ENCODE measurements around the gene IMMP2L.

The IMMP2L gene

GRCh38 chr7:110779339-110779738 lies 783.0 kb downstream of the IMMP2L start:
- H3K9ac ChIP-seq (ENCODE audit: low read length) = no peak overlapping the region

DNA sequence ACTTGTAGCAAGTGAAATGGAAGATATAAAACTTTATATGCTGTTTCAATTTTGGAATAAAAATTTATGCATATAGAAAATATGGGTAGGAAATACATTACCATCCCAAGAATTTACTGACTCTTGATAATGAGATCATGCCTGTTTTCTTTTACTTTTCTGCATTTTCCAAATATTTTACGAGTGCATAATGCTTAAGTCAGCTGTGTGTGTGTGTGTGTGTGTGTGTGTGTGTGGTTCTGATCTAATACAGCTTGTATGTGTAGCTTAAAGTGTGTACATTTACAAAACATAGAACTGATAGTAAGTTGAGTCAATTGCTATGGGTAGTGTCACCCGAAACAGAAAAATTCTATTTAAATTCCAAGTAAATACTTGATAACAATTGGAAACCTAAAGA lies 787.2 kb downstream of the IMMP2L start:
- H3K4me3 ChIP-seq (ENCODE audit: low read length) = no peak overlapping the region
- no peak overlapping the region for H3K27ac ChIP-seq (ENCODE audit: low read depth, low read length)
- H3K27me3 ChIP-seq (ENCODE audit: control insufficient read depth, insufficient read depth, low read length) = no peaks in the 10 kb centered on the region
- H3K9ac ChIP-seq (ENCODE audit: low read length) = no peak overlapping the region
- no peaks in the 10 kb centered on the region for H3K4me1 ChIP-seq (ENCODE audit: control insufficient read depth, insufficient read depth, low read length)
- no peaks in the 10 kb centered on the region for H3K36me3 ChIP-seq (ENCODE audit: control insufficient read depth, insufficient read depth, low read length)

More at GRCh38 chr7:110779339-110779738, 783.0 kb downstream of the IMMP2L start:
- H3K27ac ChIP-seq (ENCODE audit: low read depth, low read length) = no peak overlapping the region
- H3K27me3 ChIP-seq (ENCODE audit: control insufficient read depth, insufficient read depth, low read length) = no peaks in the 10 kb centered on the region
- no peaks in the 10 kb centered on the region for H3K4me1 ChIP-seq (ENCODE audit: control insufficient read depth, insufficient read depth, low read length)
- no peak overlapping the region for H3K4me3 ChIP-seq (ENCODE audit: low read length)
- H3K36me3 ChIP-seq (ENCODE audit: control insufficient read depth, insufficient read depth, low read length) = no peaks in the 10 kb centered on the region

- Histone ChIP-seq H3K4me3 (ENCODE audit: low read length) (no peak overlapping the region), H3K4me1 (ENCODE audit: control insufficient read depth, insufficient read depth, low read length) (no peaks in the 10 kb centered on the region)
Measured at GRCh38 chr7:110774071-110774470, 788.2 kb downstream of the IMMP2L start.

DNA sequence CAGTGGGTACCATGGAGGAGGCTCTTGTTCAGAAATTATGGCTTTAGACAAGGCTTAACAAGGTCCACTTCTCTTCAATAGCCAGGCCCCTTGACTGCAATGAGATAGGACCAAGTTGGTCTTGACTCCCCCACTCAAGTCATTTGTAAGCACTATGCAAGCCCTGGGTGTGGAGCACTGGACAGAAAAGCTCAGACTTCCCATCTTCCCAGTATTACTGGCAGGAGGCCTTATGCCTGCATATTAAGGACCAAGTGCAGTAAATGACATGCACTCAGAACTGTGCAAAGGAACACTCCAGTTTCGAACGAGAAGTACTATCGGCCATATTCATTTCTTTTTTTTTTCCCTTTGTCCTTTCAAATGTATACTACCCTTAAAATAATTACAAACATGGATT lies 789.7 kb downstream of the IMMP2L start:
- Histone ChIP-seq H3K27me3 (ENCODE audit: control insufficient read depth, insufficient read depth, low read length) (no peaks in the 10 kb centered on the region), H3K4me3 (ENCODE audit: low read length) (no peak overlapping the region), H3K9ac (ENCODE audit: low read length) (no peak overlapping the region), H3K4me1 (ENCODE audit: control insufficient read depth, insufficient read depth, low read length) (no peaks in the 10 kb centered on the region), H3K27ac (ENCODE audit: low read depth, low read length) (no peak overlapping the region), H3K36me3 (ENCODE audit: control insufficient read depth, insufficient read depth, low read length) (no peaks in the 10 kb centered on the region)

More at GRCh38 chr7:110774071-110774470, 788.2 kb downstream of the IMMP2L start:
- H3K9ac ChIP-seq (ENCODE audit: low read length) = no peak overlapping the region
- no peak overlapping the region for H3K27ac ChIP-seq (ENCODE audit: low read depth, low read length)
- no peaks in the 10 kb centered on the region for H3K27me3 ChIP-seq (ENCODE audit: control insufficient read depth, insufficient read depth, low read length)
- H3K36me3 ChIP-seq (ENCODE audit: control insufficient read depth, insufficient read depth, low read length) = no peaks in the 10 kb centered on the region

DNA sequence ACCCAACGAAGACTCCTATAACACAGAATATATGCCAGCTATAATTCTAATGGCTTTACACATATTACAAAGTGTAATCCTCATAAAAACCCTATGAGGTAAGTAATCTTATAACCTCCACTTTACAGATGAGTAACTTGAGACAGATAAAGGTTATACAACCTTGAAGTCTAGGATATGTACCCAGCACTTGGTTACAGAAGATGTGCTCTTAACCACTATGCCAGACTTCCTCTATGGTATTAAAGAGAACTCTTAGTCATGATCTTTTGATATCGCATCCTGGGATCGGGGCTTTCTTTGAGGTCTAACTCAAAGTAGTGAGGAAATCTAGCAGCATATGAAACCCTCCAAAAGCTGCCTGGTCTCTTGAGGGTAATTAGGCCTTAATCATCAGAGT lies 790.6 kb downstream of the IMMP2L start:
- no peaks in the 10 kb centered on the region for H3K36me3 ChIP-seq (ENCODE audit: control insufficient read depth, insufficient read depth, low read length)
- no peaks in the 10 kb centered on the region for H3K27me3 ChIP-seq (ENCODE audit: control insufficient read depth, insufficient read depth, low read length)
- no peak overlapping the region for H3K4me3 ChIP-seq (ENCODE audit: low read length)
- H3K9ac ChIP-seq (ENCODE audit: low read length) = no peak overlapping the region
- H3K27ac ChIP-seq (ENCODE audit: low read depth, low read length) = no peak overlapping the region
- no peaks in the 10 kb centered on the region for H3K4me1 ChIP-seq (ENCODE audit: control insufficient read depth, insufficient read depth, low read length)

GRCh38 chr7:110767550-110768110 lies 794.7 kb downstream of the IMMP2L start:
- Histone ChIP-seq H3K36me3 (ENCODE audit: control insufficient read depth, insufficient read depth, low read length) (no peaks in the 10 kb centered on the region), H3K27me3 (ENCODE audit: control insufficient read depth, insufficient read depth, low read length) (no peaks in the 10 kb centered on the region), H3K4me1 (ENCODE audit: control insufficient read depth, insufficient read depth, low read length) (no peaks in the 10 kb centered on the region), H3K4me3 (ENCODE audit: low read length) (no peak overlapping the region), H3K9ac (ENCODE audit: low read length) (no peak overlapping the region), H3K27ac (ENCODE audit: low read depth, low read length) (no peak overlapping the region)

- H3K9ac ChIP-seq (ENCODE audit: low read length) = no peak overlapping the region
- no peaks in the 10 kb centered on the region for H3K27me3 ChIP-seq (ENCODE audit: control insufficient read depth, insufficient read depth, low read length)
- H3K27ac ChIP-seq (ENCODE audit: low read depth, low read length) = no peak overlapping the region
- H3K4me3 ChIP-seq (ENCODE audit: low read length) = no peak overlapping the region
- no peaks in the 10 kb centered on the region for H3K36me3 ChIP-seq (ENCODE audit: control insufficient read depth, insufficient read depth, low read length)
- no peaks in the 10 kb centered on the region for H3K4me1 ChIP-seq (ENCODE audit: control insufficient read depth, insufficient read depth, low read length)
Measured at GRCh38 chr7:110766864-110767263, 795.4 kb downstream of the IMMP2L start.

DNA sequence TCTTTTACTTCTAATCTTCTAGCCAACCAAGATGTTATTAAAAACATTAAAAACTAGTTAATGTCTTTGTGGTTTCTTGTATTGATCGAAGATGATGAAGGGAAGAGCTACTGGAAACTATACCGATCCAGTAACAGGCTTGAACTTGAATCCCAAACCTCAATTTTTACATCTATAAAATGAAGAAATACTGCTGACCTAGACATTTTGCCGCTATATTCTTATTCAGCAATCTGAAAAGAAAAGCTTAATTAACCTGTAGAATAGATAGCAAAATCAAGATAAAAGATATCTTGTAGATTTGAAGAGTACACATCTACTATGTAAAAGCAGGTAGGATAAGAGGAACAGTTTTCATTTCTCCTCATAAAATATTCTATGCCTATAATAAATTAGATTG lies 797.4 kb downstream of the IMMP2L start:
- Histone ChIP-seq H3K4me3 (ENCODE audit: low read length) (no peak overlapping the region), H3K27me3 (ENCODE audit: control insufficient read depth, insufficient read depth, low read length) (no peaks in the 10 kb centered on the region)

GRCh38 chr7:110762546-110763225 lies 799.6 kb downstream of the IMMP2L start:
- no peaks in the 10 kb centered on the region for H3K4me1 ChIP-seq (ENCODE audit: control insufficient read depth, insufficient read depth, low read length)
- no peak overlapping the region for H3K9ac ChIP-seq (ENCODE audit: low read length)
- no peak overlapping the region for H3K27ac ChIP-seq (ENCODE audit: low read depth, low read length)
- H3K36me3 ChIP-seq (ENCODE audit: control insufficient read depth, insufficient read depth, low read length) = no peaks in the 10 kb centered on the region
- no peak overlapping the region for H3K4me3 ChIP-seq (ENCODE audit: low read length)
- no peaks in the 10 kb centered on the region for H3K27me3 ChIP-seq (ENCODE audit: control insufficient read depth, insufficient read depth, low read length)

More for the DNA sequence above, 797.4 kb downstream of the IMMP2L start:
- Histone ChIP-seq H3K9ac (ENCODE audit: low read length) (no peak overlapping the region), H3K4me1 (ENCODE audit: control insufficient read depth, insufficient read depth, low read length) (no peaks in the 10 kb centered on the region), H3K36me3 (ENCODE audit: control insufficient read depth, insufficient read depth, low read length) (no peaks in the 10 kb centered on the region), H3K27ac (ENCODE audit: low read depth, low read length) (no peak overlapping the region)

DNA sequence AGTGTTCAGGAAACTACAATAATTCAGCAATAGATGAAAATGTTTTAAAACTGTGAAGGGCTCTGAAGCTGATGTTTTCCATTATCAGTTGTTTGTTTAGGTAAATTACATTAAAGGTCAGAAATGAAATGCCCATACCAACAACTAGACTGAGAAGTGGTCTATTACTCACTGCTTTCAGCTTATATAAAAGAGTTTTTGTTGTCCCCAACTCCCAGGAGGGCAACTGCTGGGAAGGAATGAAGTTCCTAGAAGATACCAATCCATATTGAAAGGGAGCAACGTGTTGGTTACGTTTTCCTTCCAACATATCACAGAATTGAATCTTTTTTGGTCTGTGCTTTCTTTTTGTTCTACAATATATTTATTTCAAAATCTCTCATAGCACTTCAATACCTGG lies 802.0 kb downstream of the IMMP2L start:
- Histone ChIP-seq H3K9ac (ENCODE audit: low read length) (no peak overlapping the region), H3K27me3 (ENCODE audit: control insufficient read depth, insufficient read depth, low read length) (no peaks in the 10 kb centered on the region), H3K36me3 (ENCODE audit: control insufficient read depth, insufficient read depth, low read length) (no peaks in the 10 kb centered on the region), H3K27ac (ENCODE audit: low read depth, low read length) (no peak overlapping the region), H3K4me1 (ENCODE audit: control insufficient read depth, insufficient read depth, low read length) (no peaks in the 10 kb centered on the region), H3K4me3 (ENCODE audit: low read length) (no peak overlapping the region)

DNA sequence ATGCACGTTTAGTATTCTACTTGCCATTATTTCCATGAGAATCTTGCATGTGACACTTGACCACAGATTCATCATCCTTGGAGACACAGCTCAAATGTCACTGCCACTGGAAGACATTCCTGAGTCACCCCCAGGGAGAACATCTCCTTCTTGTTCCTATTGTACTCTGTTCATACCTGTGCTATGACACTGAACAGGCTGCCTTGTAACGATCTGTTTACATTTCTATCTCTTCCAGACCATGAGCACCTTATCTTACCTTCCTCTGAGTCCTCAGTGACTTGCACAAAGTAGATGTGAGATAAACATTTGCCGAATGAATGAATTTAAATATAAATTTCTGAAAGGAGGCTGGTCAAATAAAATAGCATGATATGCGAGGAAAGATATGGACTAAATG lies 803.2 kb downstream of the IMMP2L start:
- Histone ChIP-seq H3K36me3 (ENCODE audit: control insufficient read depth, insufficient read depth, low read length) (no peaks in the 10 kb centered on the region), H3K9ac (ENCODE audit: low read length) (no peak overlapping the region), H3K27me3 (ENCODE audit: control insufficient read depth, insufficient read depth, low read length) (no peaks in the 10 kb centered on the region), H3K27ac (ENCODE audit: low read depth, low read length) (no peak overlapping the region), H3K4me1 (ENCODE audit: control insufficient read depth, insufficient read depth, low read length) (no peaks in the 10 kb centered on the region), H3K4me3 (ENCODE audit: low read length) (no peak overlapping the region)

GRCh38 chr7:110754649-110755048 lies 807.6 kb downstream of the IMMP2L start:
- Histone ChIP-seq H3K36me3 (ENCODE audit: control insufficient read depth, insufficient read depth, low read length) (no peaks in the 10 kb centered on the region), H3K27me3 (ENCODE audit: control insufficient read depth, insufficient read depth, low read length) (no peaks in the 10 kb centered on the region), H3K4me3 (ENCODE audit: low read length) (no peak overlapping the region), H3K27ac (ENCODE audit: low read depth, low read length) (no peak overlapping the region), H3K4me1 (ENCODE audit: control insufficient read depth, insufficient read depth, low read length) (no peaks in the 10 kb centered on the region), H3K9ac (ENCODE audit: low read length) (no peak overlapping the region)

Measured in rectal smooth muscle tissue (tissue), 1 donor.